Naive thymus-derived CD8-positive, alpha-beta T cell (primary cell): ENCODE data around the gene CCDC107. TPM values are rescaled to one million over a fixed set of nuclear protein-coding genes. Genes with fewer than 3 reads are reported as not detected.
A peak's percentile ranks its signal among the peaks of the same experiment; 100 is the strongest.
"Not testable (repeated sequence)": the region's sequence is repeated elsewhere in the genome, so short reads cannot be mapped to it uniquely, and the experiment has no call there.

ENCODE experiments used
- ATAC-seq, 2 donors: fragments of 150-1000 bp; cut with Tn5 transposase in 1 of 2; sonication (Bioruptor Pico), chemical (Tn5 transposase) in 1 of 2; 1 replicate in 1 of 2; 2 replicates in 1 of 2; pipeline ENCODE4 v1.10.0; 2021; ENCODE audit warnings: mild to moderate bottlenecking in 2 of 2, moderate library complexity in 2 of 2
- POLR2A ChIA-PET: fragments of 350-600 bp; sonication (Branson Sonifier 250); formaldehyde crosslinking; loops from one replicate; lab custom pipeline; 2021; ENCODE audit warnings: antibody characterized with exemption; lab: Charles Lee
- DNase-seq, 10 donors: peaks; one replicate each; pipeline versions ENCODE4 v3.0.0 to v3.0.0-alpha.2; 2020 to 2022
- H3K27ac Mint-ChIP-seq, 10 donors: one replicate each; pipeline ENCODE4 v1.8.0; 2020 to 2022; ENCODE audit warnings: mild to moderate bottlenecking in 10 of 10, mixed read lengths in 10 of 10, moderate library complexity in 4 of 10, inconsistent platforms in 1 of 10
- H3K27me3 Mint-ChIP-seq, 5 donors: one replicate each; pipeline ENCODE4 v1.8.0; 2021 to 2022; ENCODE audit warnings: mixed read lengths in 5 of 5
- H3K36me3 Mint-ChIP-seq, 3 donors: one replicate each; pipeline ENCODE4 v1.8.0; 2020 to 2022; ENCODE audit warnings: mixed read lengths in 3 of 3, mild to moderate bottlenecking in 2 of 3, inconsistent platforms in 1 of 3
- H3K4me1 Mint-ChIP-seq, 4 donors: one replicate each; pipeline ENCODE4 v1.8.0; 2021 to 2022; ENCODE audit warnings: mixed read lengths in 4 of 4
- H3K4me3 Mint-ChIP-seq, 10 donors: one replicate each; pipeline ENCODE4 v1.8.0; 2020 to 2022; ENCODE audit warnings: mild to moderate bottlenecking in 10 of 10, mixed read lengths in 10 of 10, moderate library complexity in 6 of 10, inconsistent platforms in 1 of 10
- H3K9me3 Mint-ChIP-seq, 9 donors: one replicate each; pipeline ENCODE4 v1.8.0; 2020 to 2022; ENCODE audit warnings: mixed read lengths in 9 of 9, mild to moderate bottlenecking in 3 of 9, inconsistent platforms in 1 of 9, moderate library complexity in 1 of 9
- polyA plus RNA-seq, 3 donors: library from polyadenylated mRNA; unstranded; fragments of 300-500 nt; fragmentation: Illumina TruSeq; gene quantifications; one replicate each; pipeline ENCODE4 v1.2.3, GENCODE V29; 2021
- total RNA-seq, 8 experiments: library from RNA in 2 of 8; stranded (reverse) in 2 of 8; gene quantifications; one replicate each; pipeline ENCODE4 v1.2.3 and lab custom pipeline; 2021 to 2026

CCDC107 gene, protein sequence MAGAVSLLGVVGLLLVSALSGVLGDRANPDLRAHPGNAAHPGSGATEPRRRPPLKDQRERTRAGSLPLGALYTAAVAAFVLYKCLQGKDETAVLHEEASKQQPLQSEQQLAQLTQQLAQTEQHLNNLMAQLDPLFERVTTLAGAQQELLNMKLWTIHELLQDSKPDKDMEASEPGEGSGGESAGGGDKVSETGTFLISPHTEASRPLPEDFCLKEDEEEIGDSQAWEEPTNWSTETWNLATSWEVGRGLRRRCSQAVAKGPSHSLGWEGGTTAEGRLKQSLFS
- total RNA-seq (10 to 100 TPM; 13.8 to 16.6 TPM), polyA plus RNA-seq (10 to 100 TPM; 45.9 to 59.0 (median 51.5) TPM), total RNA-seq (lab: John Stamatoyannopoulos, UW) (6.4 to 15.1 (median 9.9) reads per million in 6 experiments)

DNA sequence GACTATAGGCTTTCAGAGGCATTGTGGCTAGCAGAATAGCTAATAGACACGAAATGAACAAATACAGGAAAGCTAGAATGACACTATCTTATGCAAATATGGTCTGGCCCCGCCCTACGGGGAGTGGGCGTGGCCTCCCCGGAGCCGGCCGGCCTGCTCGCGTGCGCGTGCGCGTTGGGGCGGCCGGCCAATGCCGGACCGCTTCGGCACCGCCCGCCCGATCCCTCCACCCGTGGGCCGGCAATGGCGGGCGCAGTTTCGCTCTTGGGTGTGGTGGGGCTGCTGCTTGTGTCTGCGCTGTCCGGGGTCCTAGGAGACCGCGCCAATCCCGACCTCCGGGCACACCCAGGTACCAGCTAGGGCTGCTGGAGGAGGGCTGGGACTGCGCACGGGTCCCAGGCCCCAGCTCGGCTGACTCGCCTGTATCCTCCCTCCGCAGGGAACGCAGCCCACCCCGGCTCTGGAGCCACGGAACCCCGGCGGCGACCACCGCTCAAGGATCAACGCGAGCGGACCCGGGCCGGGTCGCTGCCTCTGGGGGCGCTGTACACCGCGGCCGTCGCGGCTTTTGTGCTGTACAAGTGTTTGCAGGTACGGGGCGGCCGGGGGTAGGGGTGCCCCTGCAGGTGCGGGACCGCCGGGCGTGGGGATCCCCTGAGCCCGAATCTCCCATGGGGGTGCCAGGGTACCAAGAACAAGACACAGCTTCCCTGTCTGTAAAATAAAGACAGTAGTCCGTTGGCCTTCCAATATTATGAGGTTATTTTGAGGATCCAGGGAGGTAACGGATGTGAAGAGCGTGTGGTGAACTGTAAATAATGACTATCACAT is at the start of gene CCDC107:
CCDC107 (plus strand) TSS at position 156 of the 831 bp plus-strand sequence; CDS start at position 244, 88 bp downstream.
- peak; percentile 63 for ATAC-seq
- H3K36me3 Mint-ChIP-seq, result peaks cover 4 to 29% (median 13%) of the 10 kb centered on the region in 3 donors
- H3K9me3 Mint-ChIP-seq, result peaks cover 0 to 6% (median 0%) of the 10 kb centered on the region in 9 donors

DNA sequence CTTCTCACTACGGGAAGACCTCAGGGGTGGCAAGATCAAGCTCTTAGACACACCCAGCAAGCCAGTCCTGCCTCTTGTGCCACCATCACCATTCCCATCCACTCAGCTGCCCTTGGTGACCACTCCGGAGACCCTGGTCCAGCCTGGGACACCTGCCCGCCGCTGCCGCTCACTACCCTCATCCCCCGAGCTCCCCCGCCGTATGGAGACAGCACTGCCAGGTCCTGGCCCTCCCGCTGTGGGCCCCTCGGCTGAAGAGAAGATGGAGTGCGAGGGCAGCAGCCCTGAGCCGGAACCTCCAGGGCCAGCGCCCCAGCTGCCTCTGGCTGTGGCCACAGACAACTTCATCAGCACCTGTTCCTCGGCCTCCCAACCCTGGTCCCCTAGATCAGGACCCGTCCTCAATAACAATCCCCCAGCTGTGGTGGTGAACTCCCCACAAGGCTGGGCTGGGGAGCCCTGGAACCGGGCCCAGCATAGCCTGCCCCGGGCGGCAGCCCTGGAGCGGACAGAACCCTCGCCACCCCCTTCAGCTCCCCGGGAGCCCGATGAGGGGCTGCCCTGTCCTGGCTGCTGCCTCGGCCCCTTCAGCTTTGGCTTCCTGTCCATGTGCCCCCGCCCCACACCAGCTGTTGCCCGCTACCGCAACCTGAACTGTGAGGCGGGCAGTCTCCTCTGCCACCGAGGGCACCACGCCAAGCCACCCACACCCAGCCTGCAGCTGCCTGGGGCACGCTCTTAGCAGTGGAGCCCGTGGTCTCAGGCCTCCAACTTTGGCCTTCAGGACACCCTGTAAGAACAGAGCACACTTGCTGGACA is 48.9 kb upstream of the CCDC107 start:
- Mint-ChIP-seq H3K27me3 (no peaks in the 10 kb centered on the region), H3K27ac (no peak overlapping the region), H3K4me1 (peaks cover 26 to 49% (median 30%) of the 10 kb centered on the region in 4 donors), H3K9me3 (no peaks in the 10 kb centered on the region), H3K36me3 (peaks cover 0 to 24% (median 0%) of the 10 kb centered on the region in 3 donors), H3K4me3 (no peak overlapping the region)
- DNase-seq (no peak), ATAC-seq (no peak)
- POLR2A ChIA-PET, result interaction anchor here (0.5 to 1.4 kb wide), 4 partner anchors 36 to 122 kb away, joined by 3 to 4 read pairs (median 4); partner anchors contain the start of gene TLN1

More for the DNA sequence above, at the start of gene CCDC107:
- peak within 1 kb of the TSS; percentile 94 to 100 (median 98) for H3K27ac Mint-ChIP-seq
- POLR2A ChIA-PET, result interaction anchor here (0.7 to 8.7 kb wide), 22 partner anchors 12 to 547 kb away, joined by 3 to 180 read pairs (median 5); partner anchors contain the start of genes CREB3, FAM221B, GBA2 and HINT2
- peak; percentile 76 to 98 (median 84) for DNase-seq
- H3K4me3 Mint-ChIP-seq, result peak within 1 kb of the TSS; percentile 74 to 94 (median 87)
- peaks cover 40 to 82% (median 77%) of the 10 kb centered on the region in 4 donors for H3K4me1 Mint-ChIP-seq
- H3K27me3 Mint-ChIP-seq, result peaks cover 0 to 5% (median 0%) of the 10 kb centered on the region in 5 donors

DNA sequence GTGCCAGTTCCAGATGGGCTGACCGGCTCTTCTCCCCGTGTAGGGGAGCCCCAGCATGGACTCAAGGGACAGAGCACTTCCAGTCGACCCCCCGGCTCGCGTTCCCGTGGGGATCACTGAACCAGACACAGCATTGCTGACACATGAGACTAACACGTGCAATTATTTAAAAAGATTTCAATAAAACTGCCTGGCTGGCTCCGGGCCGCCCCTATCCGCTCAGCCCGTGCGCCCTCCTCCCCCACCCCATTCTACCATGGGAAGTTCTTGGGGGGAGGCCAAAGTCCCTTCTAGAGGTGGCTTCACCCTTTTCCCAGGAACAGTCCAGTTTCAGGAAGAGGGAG is 48.3 kb upstream of the CCDC107 start:
- H3K27ac Mint-ChIP-seq, result no peak overlapping the region
- no peaks in the 10 kb centered on the region for H3K9me3 Mint-ChIP-seq
- H3K36me3 Mint-ChIP-seq, result peaks cover 0 to 24% (median 0%) of the 10 kb centered on the region in 3 donors
- H3K27me3 Mint-ChIP-seq, result no peaks in the 10 kb centered on the region
- peaks cover 20 to 50% (median 28%) of the 10 kb centered on the region in 4 donors for H3K4me1 Mint-ChIP-seq
- ATAC-seq (no peak), DNase-seq (no peak)
- H3K4me3 Mint-ChIP-seq, result no peak overlapping the region
- POLR2A ChIA-PET, result interaction anchor here (0.5 kb wide), 1 partner anchor 38 kb away, joined by 3 read pairs; no protein-coding TSS in a partner anchor

DNA sequence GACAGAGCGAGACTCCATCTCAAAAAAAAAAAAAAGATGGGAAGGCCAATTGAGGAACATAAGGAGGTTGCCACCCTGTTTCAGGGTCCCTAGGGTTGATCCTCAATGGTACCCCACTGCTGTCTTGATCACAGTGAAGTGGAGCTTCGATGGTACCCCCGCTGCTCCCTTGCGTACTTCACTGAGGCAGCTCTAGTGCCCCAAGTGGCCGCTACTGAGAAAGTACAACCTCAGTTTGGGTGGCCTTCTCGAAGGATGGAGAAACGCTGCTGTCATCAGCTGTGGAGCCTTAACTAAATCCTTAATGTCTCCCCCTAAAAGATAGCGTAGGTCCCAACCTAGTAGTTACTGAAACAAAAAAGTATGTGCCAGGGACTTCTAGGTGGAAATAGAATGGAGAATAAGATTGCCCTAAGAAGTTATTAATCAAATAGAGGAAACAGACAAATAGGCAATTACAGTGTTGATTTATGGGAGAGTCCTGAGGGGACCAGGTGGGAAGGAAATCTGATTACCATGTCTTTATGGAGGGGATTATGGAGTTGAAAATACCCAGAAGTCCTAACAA is 46.8 kb upstream of the CCDC107 start:
- peaks cover 21 to 61% (median 30%) of the 10 kb centered on the region in 4 donors for H3K4me1 Mint-ChIP-seq
- H3K36me3 Mint-ChIP-seq, result peaks cover 0 to 24% (median 0%) of the 10 kb centered on the region in 3 donors
- ATAC-seq (peak; percentile 96 to 98), DNase-seq (peak in 8 of 10 donors; percentile 41 to 74 (median 52))
- peak overlapping the region in 6 of 10 donors; percentile 26 to 79 (median 60) for H3K27ac Mint-ChIP-seq
- H3K27me3 Mint-ChIP-seq, result no peaks in the 10 kb centered on the region
- POLR2A ChIA-PET, result interaction anchor here (0.9 to 2.2 kb wide), 6 partner anchors 9 to 138 kb away, joined by 3 to 11 read pairs (median 6); partner anchors contain the start of genes CCDC107, CREB3, RGP1 and RMRP
- no peak overlapping the region for H3K4me3 Mint-ChIP-seq
- H3K9me3 Mint-ChIP-seq, result no peaks in the 10 kb centered on the region

DNA sequence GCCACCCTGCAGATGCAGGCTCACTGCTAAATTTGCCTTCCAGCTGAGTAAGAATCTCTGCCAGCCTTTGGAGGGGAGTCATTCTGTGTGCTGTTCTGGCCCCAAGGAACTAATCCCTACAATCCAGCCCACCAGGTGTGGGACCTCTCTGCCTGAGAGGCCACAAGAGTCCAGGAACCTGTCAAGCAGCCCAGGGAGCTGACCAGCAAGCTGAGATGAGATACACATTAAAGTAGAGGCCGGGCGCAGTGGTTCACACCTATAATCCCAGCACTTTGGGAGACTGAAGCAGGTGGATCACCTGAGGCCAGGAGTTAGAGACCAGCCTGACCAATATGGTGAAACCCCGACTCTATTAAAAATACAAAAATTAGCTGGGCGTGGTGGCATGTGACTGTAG is 46.0 kb upstream of the CCDC107 start:
- POLR2A ChIA-PET, result interaction anchor here (0.9 to 2.2 kb wide), 3 partner anchors 38 to 120 kb away, joined by 3 to 11 read pairs (median 9); partner anchors contain the start of genes CCDC107, CREB3, RMRP and SIT1
- Mint-ChIP-seq H3K36me3 (peaks cover 0 to 22% (median 0%) of the 10 kb centered on the region in 3 donors), H3K4me1 (peaks cover 22 to 61% (median 29%) of the 10 kb centered on the region in 4 donors)
- H3K4me3 Mint-ChIP-seq, DNase-seq, H3K9me3 Mint-ChIP-seq, ATAC-seq, H3K27me3 Mint-ChIP-seq, H3K27ac Mint-ChIP-seq: not testable (repeated sequence)

DNA sequence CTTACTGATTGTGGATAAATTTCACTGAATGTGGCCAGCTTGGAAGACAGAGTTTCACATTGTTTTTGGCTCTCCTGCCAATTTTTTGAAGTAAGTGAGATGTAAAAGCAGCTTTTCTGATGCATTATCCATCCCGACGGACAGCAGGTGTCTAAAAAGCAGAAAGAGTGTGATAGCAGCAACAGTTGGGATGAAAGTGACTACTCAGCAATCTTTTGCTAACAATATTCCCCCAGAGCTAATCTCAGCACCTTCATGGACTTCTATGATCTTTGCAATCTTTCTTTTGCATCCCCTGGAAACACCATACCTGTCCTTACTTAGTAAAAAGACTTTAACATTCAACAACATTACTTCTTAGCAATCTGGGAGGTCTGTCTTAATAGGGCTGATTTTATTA is 45.2 kb upstream of the CCDC107 start:
- POLR2A ChIA-PET, result interaction anchor here (0.7 kb wide), 1 partner anchor 35 kb away, joined by 3 read pairs; no protein-coding TSS in a partner anchor
- Mint-ChIP-seq H3K27ac (peak overlapping the region in 2 of 10 donors; percentile 57 to 73), H3K9me3 (no peaks in the 10 kb centered on the region), H3K27me3 (no peaks in the 10 kb centered on the region), H3K4me1 (peaks cover 25 to 62% (median 31%) of the 10 kb centered on the region in 4 donors), H3K4me3 (no peak overlapping the region), H3K36me3 (peaks cover 0 to 16% (median 0%) of the 10 kb centered on the region in 3 donors)
- DNase-seq, result no peak
- ATAC-seq, result no peak

DNA sequence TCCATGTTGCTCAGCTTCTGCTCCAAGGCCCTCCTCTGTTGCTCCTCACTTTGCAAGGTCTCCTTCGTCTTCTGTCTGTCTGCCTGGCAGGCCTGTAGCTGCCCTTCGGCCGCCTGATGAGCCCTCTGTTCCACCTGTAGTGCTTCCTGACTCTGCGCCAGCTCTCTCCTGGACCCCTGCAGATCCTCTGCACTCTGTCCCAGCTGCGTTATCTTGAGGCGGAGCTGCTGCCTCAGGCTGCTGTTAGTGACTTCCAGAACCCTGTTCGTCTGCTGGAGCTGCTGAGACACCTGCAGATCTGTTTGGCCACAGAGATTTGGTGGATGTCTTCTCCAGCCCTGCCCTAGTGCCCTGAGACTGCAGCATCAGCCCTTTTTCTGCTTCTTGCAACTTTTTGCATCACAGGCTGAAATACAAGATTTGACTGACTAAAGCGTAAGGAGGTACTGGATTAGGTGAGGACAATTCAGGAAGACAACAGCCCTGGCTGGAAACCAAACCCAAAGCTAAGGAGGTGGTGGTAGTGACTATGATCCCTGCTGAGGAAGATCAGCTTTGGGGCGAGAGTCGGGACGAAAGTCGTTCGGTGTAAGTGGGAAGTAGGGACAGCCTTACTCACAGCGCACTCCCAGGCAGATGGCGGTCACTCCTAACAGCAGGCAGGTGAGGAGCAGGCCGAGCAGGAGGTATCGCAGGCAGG is 42.0 kb upstream of the CCDC107 start:
- H3K27ac Mint-ChIP-seq, result peak overlapping the region; percentile 87 to 98 (median 94)
- H3K27me3 Mint-ChIP-seq, result no peaks in the 10 kb centered on the region
- no peaks in the 10 kb centered on the region for H3K36me3 Mint-ChIP-seq
- DNase-seq (no peak), ATAC-seq (no peak)
- H3K9me3 Mint-ChIP-seq, result no peaks in the 10 kb centered on the region
- peaks cover 37 to 88% (median 51%) of the 10 kb centered on the region in 4 donors for H3K4me1 Mint-ChIP-seq
- H3K4me3 Mint-ChIP-seq, result peak overlapping the region; percentile 82 to 94 (median 87)
- POLR2A ChIA-PET, result interaction anchor here (0.7 to 6.3 kb wide), 17 partner anchors 8 to 198 kb away, joined by 3 to 95 read pairs (median 5); partner anchors contain the start of genes ARHGEF39, CCDC107, CREB3 and RMRP

DNA sequence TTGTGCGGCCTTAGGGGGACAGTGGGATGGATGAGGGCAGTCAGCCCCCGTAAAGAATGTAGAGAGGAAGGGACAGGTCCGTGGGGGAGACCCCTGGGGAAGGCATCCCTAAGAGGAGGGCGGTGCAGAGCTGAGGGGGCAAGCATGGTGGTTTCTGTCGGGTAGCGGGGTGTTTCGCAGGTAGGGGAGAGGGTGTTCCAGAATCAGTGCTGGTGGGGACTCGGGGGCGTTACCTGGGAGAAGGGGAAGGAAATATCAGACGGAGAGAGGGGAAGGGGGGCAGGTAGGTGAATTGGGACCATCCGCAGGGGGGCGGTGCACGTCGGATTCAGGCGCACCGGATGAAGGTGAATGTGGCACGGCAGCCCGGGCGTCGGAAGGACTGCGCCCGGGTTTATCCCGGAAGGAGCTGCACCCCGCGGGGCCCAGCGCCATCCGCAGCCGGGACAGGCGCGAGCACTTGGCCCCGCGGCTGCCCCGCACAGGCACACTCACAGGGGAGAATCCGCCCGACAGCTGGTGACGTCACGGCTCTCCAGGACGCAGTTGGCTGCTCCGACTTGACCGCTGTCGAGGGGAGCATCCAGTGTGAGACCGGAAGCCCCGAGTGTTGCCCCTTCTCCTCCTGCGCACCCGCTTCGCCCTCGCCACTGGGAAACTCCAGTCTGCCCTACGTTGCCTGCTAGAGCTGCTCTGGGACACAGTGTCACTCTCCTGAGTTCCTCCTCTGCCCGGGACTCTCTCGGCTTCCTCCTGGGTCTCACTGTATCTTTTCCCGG is 41.2 kb upstream of the CCDC107 start:
- peak; percentile 74 to 84 for ATAC-seq
- POLR2A ChIA-PET, result interaction anchor here (0.7 to 6.3 kb wide), 18 partner anchors 9 to 197 kb away, joined by 3 to 95 read pairs (median 6); partner anchors contain the start of genes ARHGEF39, CCDC107, CREB3 and GBA2
- no peaks in the 10 kb centered on the region for H3K36me3 Mint-ChIP-seq
- H3K4me1 Mint-ChIP-seq, result peaks cover 32 to 88% (median 45%) of the 10 kb centered on the region in 4 donors
- H3K9me3 Mint-ChIP-seq, result no peaks in the 10 kb centered on the region
- peak overlapping the region; percentile 82 to 94 (median 87) for H3K4me3 Mint-ChIP-seq
- H3K27ac Mint-ChIP-seq, result peak overlapping the region; percentile 90 to 98 (median 94)
- DNase-seq, result peak; percentile 53 to 84 (median 64)
- no peaks in the 10 kb centered on the region for H3K27me3 Mint-ChIP-seq

DNA sequence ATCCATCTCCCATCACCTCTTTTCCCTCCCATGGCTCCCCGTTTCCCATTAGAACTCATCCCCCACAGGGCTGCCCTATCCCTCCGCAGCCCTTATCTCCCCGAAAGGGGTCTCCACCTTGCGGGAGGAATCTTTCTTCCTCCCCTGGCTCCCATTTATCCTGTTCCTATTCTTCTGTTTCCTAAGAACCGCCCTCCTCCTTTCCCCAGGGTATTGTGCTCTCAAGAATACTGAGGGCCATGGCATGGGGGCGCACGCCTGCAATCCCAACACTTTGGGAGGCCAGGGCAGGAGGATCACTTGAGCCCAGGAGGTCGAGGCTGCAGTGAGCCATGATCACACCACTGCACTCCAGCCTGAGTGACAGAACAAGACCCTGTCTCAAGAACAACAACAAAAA is 40.5 kb upstream of the CCDC107 start:
- H3K4me3 Mint-ChIP-seq, result peak overlapping the region; percentile 82 to 94 (median 87)
- ATAC-seq (no peak), DNase-seq (no peak)
- H3K9me3 Mint-ChIP-seq, result no peaks in the 10 kb centered on the region
- no peaks in the 10 kb centered on the region for H3K36me3 Mint-ChIP-seq
- no peaks in the 10 kb centered on the region for H3K27me3 Mint-ChIP-seq
- peaks cover 32 to 92% (median 45%) of the 10 kb centered on the region in 4 donors for H3K4me1 Mint-ChIP-seq
- peak overlapping the region; percentile 90 to 98 (median 94) for H3K27ac Mint-ChIP-seq
- POLR2A ChIA-PET, result interaction anchor here (0.6 to 6.3 kb wide), 16 partner anchors 13 to 286 kb away, joined by 3 to 95 read pairs (median 7); partner anchors contain the start of genes ARHGEF39, CCDC107, CREB3 and GBA2

DNA sequence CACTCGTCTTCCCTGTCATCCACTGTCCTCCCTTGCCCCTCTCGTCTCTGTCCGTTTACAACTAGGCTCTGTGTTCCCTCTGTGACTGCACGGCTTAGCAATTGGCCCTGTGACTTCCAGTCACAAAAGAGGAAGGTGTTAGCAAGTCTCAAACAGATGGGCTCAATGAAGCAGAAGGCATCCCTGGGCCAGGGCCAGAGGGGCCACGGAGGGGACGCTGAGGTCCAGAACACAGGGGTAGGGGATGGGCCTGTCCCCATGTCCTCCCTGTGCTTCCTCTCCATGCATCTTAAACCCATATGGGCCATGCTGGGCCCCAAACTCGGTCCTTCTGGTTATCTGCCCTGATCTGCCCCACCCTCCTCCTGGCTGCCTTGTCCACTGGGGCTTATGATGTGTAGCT is 39.8 kb upstream of the CCDC107 start, which contains the start of gene CD72:
CD72 (minus strand) TSS at position 89 of the 403 bp plus-strand sequence. CDS start 110 bp downstream, outside the sequence.
- POLR2A ChIA-PET, result interaction anchor here (0.6 to 6.3 kb wide), 8 partner anchors 13 to 130 kb away, joined by 3 to 95 read pairs (median 7); partner anchors contain the start of genes GBA2, RGP1, SIT1 and TESK1
- Mint-ChIP-seq H3K36me3 (no peaks in the 10 kb centered on the region), H3K9me3 (no peaks in the 10 kb centered on the region), H3K27ac (peak within 1 kb of the TSS; percentile 90 to 98 (median 94)), H3K4me1 (peaks cover 31 to 88% (median 45%) of the 10 kb centered on the region in 4 donors), H3K4me3 (peak within 1 kb of the TSS; percentile 82 to 94 (median 87)), H3K27me3 (no peaks in the 10 kb centered on the region)
- no peak for DNase-seq
- no peak for ATAC-seq
